GM18526 (cell line): Measurements from ENCODE around the gene GRIK2.

Experiments
- POLR2A ChIP-seq: IDR thresholded peaks from 3 replicates; pipeline ENCODE4 v1.6.1; 2011; ENCODE audit not compliant: insufficient read length; ENCODE audit errors: extremely low read depth

Gene GRIK2

GRCh38 chr6:101478891-101479290 lies 85.4 kb downstream of the GRIK2 start:
- no peak for TF ChIP-seq POLR2A

GRCh38 chr6:101482606-101483005 lies 89.1 kb downstream of the GRIK2 start:
- no peak for TF ChIP-seq POLR2A

DNA sequence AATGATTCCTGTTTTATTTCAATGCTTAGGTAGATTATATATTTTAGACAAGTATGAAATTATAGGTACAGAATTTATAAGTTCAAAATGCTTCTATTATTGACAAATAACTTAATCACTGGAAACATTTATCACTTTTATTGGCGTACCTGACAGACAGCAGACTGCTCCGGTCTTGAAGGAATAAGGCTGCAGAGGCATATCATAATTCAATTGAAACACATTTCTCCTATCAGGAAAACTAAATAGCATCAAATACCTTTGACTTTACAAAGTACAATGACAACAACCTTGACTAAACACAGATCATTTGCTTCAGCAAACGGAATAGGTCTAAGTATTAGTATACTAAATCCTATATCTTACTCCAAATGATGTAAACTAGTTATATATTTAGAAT lies 91.3 kb downstream of the GRIK2 start:
- TF ChIP-seq POLR2A = no peak

- no peak for TF ChIP-seq POLR2A
Measured at GRCh38 chr6:101486124-101486523, 92.6 kb downstream of the GRIK2 start.

DNA sequence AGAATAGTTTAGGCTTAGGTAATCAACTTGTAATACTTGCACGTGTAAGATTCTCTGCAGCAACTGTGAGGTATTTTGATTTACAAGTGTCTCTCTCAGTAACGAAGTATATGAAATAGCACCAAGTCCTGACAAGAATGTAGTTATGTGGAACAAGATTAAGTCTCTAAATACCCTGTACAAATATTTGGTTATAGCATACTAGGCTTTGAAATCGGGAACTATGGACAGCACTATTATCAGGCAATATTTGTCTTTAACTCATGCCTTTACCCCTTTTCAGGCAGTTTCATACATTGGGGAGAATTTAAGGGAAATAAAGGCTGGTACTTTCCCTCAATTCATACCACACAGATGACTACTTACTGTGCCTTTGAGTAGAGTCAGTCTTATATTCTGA lies 93.2 kb downstream of the GRIK2 start:
- TF ChIP-seq POLR2A = no peak

GRCh38 chr6:101489456-101489855 lies 95.9 kb downstream of the GRIK2 start:
- no peak for TF ChIP-seq POLR2A

- no peak for TF ChIP-seq POLR2A
Measured at GRCh38 chr6:101490857-101491256, 97.3 kb downstream of the GRIK2 start.

GRCh38 chr6:101502818-101503217 lies 109.3 kb downstream of the GRIK2 start:
- no peak for TF ChIP-seq POLR2A

DNA sequence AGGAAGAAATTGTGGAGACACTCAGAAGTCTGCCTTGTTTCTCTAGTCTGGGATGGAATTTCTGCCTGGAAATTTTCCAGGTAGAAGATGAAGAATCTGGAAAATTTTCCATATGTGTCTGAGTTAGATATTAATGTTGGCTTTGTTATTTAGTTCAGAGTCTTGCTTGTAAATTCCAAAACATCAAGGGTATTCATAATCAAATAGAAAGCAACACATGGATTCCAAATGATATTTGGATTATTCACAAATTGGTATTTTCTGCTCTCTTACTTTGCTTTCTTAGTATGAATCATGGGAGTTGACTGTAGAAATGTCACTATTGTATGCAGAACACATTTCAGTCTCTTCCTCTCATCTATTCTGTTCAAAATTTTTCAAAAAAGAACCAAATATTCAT lies 116.0 kb downstream of the GRIK2 start:
- no peak for TF ChIP-seq POLR2A

DNA sequence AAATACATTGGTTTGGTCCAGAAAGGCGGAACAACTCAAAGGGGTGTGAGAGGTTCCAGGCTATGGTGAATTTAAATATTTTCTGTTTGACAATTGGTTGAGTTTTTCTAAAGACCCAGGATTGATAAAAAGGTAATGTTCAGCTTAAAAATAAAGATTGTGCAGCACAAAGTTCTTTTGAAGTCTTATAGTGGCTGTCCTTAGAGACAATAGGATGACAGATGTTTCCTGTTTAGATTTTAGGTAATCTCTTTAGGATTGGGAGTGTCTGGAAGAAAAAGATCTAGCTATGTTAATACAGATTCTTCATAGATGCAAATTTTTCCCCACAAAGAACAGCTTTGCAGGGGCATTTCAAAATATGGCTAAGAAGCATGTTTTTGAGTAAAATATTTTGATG lies 119.7 kb downstream of the GRIK2 start:
- TF ChIP-seq POLR2A = no peak

DNA sequence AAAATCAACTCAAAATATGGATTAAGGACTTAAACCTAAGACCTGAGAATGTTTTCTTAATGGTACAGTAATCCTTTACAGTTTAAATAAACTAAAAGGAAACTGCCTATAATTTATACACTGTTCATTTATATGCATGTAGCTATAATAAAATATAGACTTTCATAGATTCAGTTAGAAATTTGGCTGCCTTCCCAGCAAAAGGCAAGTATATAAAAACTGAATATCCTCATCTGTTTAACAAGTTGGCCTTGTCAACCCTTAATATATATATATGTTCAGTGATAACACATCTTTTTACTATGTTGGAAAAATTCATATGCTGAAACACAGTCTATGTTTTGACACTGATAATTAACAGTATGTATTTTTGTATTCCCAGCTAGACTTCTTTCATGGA lies 123.1 kb downstream of the GRIK2 start:
- TF ChIP-seq POLR2A = no peak

DNA sequence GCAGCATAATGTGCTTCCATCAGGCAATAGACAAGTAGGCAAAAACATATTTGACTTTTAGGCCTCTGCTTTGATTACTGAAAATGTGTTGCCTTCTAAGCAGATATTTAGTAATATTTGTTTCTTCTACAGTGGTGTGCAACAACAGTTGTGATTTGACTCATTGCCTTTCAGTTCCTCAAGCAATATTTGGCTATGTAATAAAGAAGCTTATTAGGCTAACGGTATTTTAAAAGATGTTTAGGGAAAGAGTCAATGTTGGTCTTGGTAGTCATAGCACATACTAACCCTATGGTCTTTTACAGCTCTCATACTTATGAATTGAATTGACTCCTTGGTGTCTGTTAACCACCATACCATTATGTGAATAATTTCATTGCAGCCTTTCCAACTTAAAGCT lies 124.1 kb downstream of the GRIK2 start:
- TF ChIP-seq POLR2A = no peak

DNA sequence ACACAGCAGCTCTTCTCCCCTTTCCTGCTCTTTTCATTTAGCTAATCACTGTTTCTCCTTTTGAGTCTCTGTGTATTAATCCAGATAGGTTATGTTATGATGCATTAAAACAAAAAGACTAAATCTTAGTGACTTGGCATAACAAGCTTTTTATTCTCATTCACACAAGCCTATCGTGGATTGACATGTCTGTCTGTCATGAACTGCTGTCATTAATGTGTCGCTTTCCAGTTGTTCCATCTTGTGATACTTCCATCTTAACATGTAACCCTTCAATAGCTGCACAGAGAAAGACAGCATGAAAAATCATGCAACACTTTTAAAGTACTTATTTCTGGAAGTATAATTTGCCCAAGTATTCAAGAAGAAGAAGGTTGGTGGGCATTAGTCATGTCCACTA lies 128.7 kb downstream of the GRIK2 start:
- TF ChIP-seq POLR2A = no peak

- TF ChIP-seq POLR2A = no peak
Measured at GRCh38 chr6:101527467-101527866, 134.0 kb downstream of the GRIK2 start.

GRCh38 chr6:101528801-101529200 lies 135.3 kb downstream of the GRIK2 start:
- TF ChIP-seq POLR2A = no peak

DNA sequence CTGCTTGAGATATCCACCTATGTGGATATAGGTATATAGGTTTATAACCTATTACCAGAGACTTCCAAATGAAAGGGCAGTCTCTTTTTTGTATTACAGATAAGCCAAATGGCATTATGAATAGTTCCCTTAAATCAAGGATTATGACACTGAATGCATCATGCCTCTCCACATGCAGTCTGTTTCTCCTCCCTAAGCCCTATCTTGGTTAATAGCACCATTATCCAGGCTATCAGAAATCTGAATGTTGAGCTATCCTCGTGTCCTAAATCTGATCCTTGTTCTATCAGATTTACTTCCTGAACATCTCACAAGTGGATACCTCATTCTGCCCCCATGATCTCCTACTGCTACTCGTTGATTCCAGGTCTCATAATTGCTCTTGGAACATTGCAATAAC lies 138.0 kb downstream of the GRIK2 start:
- no peak for TF ChIP-seq POLR2A

DNA sequence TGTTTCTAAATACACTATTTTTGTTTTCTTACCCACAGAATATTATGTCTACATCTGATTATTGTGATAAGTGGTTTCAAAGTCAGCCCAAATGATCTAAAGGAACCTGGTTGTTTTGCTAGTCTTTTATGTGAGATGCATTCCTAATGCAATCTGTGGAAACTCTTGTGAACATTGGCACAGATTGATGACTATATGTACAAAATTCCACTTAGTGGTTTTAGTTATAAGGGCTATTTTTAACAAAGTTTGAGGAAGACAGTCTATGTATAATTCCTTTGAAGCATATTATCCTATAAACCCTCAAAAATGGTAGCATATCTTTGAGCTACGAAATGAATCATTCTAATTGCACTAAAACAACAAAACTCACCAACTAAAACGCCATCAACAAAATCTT lies 140.9 kb downstream of the GRIK2 start:
- no peak for TF ChIP-seq POLR2A

GRCh38 chr6:101534821-101535220 lies 141.3 kb downstream of the GRIK2 start:
- no peak for TF ChIP-seq POLR2A
